Esophagus squamous epithelium (tissue), 4 donors: Measurements from ENCODE around the gene ZDHHC14.

ENCODE experiments used
- CTCF ChIP-seq, 6 experiments: fragments of 450-650 bp in 4 of 6; fragments of 200-600 bp in 2 of 6; sonication (generic) in 2 of 6; IDR thresholded peaks; one replicate each; pipeline ENCODE4 v1.5.1; 2016 to 2019; ENCODE audit warnings: antibody characterized with exemption in 6 of 6, mild to moderate bottlenecking in 4 of 6, moderate library complexity in 4 of 6
- POLR2A ChIP-seq, 4 donors: fragments of 450-650 bp; IDR thresholded peaks; one replicate each; pipeline ENCODE4 v1.6.1; 2017; ENCODE audit warnings: antibody characterized with exemption in 4 of 4, mild to moderate bottlenecking in 4 of 4, moderate library complexity in 3 of 4

- TF ChIP-seq CTCF (IDR thresholded peaks at IDR 0.05) (no peak), POLR2A (IDR thresholded peaks at IDR 0.05) (no peak)
These were observed 14.3 kb upstream of the ZDHHC14 start for GRCh38 chr6:157366648-157367047.
